GM18499 (cell line): ENCODE measurements around the gene SUV39H1.

Experiments used
- ATAC-seq: cut with Tn5 transposase; IDR thresholded peaks from one replicate; pipeline ENCODE4 v1.9.1; 2021; ENCODE audit warnings: moderate number of reproducible peaks; ENCODE audit not compliant: insufficient read depth, unreplicated experiment

Gene SUV39H1

DNA sequence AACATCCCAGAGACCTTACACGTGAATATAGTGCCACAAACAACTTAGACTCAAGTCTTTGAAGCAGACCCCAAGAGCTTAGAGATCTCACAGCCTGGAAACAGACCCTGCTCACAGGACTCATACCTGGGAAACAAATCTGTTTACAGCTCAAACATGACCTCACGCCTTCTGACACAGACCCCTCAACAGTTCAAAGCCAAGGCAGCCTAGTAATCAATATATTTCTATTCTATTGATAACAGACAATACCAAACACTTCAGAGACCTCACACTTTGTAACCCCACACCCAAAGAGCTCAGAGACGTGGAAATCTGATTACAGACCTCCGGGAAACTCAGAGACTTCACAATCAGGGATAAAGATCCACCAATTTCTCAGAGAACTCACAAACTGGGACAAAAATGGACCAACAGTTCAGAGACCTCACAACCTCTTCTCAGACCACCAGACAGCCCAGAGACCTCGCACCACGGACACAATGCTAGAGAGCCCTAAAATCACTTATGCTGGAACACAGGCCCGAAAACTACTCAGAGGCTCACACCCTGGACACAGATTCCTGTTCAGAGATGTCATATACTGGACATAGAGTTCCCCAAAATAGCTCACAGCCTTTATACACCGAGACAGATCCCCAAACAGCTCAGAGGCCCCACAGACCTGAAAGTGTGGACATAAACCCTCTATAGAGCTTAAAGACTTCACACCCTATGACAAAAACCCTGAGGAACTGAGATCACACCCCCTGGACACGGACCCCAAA, 14.8 kb downstream of the SUV39H1 start:
- ATAC-seq = no peak

DNA sequence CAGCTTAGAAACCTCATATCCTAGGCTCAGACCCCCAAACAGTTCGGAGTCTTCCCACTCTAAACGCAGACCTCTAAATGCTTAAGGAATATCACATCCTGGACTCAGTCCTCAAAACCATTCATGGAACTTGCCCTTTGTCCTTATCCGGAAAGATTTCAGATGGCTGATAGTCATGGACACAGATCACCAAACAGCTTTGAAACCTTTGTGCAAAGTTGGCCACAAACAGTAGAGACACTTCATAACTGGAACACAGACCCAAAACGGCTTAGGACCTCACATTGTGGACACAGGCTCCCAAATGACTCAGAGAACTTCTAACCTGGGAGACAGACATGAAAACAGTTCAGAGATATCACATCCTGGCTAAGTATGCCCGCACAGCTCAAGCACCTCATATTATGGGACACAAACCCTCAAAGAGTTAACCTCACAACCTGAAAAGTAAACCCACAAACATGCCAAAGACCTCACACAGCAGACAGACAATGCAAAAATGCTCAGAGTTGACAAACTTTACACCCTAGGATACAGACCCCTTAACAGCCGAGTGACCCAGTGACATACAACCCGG, 15.5 kb downstream of the SUV39H1 start:
- no peak for ATAC-seq

DNA sequence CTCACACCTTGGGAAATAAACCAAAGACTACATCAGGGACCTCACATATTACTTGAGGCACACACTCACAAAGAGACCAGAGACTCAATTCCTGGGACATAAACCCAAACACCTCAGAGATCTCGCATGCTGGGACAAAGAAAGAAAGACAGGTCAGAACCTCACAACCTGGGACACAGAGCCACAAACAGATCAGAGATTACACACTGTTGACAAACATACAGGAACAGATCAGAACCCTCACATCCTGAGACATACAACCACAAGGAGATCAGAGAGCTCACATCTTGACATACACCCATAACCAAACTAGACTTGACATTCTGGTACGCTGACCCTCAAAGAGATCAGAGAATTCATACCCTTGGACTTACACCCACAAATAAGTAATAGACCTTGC, 17.3 kb downstream of the SUV39H1 start:
- no peak for ATAC-seq

DNA sequence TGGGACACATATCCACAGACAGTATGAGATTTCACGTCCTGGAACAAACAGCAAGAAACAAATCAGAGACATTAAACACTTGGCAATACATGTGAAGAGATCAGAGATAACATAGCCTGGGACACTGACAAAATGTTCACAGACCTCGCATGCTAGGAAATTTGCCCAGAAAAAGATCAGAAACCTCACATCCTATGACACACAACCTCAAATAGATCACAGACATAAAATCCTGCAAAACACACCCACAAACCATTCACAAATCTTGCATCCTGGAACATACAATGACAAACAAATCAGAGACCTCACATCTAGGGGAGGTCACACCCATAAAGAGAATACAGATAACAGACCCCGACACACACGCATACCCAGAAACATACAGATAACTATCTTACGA, 18.0 kb downstream of the SUV39H1 start:
- no peak for ATAC-seq

- ATAC-seq = no peak
These were observed 18.5 kb downstream of the SUV39H1 start for GRCh38 chrX:48715072-48715471.

DNA sequence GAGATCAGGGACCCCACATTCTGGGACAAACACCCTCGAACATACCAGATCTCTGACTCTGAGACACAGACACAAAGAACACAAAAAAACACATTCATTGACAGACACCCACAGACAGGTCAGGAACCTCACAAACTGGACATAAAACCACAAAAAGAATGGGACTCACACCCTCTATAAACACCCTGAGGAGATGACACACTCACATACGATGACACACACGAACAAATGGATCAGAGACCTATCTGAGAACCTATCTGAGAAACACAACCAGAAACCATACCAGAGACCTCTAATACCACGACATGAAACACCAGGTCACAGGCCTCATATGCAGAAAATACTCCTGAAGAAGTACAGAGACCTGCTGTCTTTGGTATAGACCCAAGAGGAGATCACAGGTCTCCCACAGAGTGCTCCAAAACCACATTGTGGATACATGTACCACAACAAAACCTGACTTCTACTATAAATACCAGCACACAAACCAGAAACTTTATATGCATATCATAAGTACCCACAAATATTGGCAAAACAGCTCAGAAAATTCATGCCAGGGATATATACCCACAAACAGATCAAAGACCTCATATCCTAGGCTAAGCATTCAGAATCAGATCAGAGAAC, 19.5 kb downstream of the SUV39H1 start:
- ATAC-seq = no peak

GRCh38 chrX:48719958-48720357, 23.4 kb downstream of the SUV39H1 start:
- ATAC-seq = no peak

DNA sequence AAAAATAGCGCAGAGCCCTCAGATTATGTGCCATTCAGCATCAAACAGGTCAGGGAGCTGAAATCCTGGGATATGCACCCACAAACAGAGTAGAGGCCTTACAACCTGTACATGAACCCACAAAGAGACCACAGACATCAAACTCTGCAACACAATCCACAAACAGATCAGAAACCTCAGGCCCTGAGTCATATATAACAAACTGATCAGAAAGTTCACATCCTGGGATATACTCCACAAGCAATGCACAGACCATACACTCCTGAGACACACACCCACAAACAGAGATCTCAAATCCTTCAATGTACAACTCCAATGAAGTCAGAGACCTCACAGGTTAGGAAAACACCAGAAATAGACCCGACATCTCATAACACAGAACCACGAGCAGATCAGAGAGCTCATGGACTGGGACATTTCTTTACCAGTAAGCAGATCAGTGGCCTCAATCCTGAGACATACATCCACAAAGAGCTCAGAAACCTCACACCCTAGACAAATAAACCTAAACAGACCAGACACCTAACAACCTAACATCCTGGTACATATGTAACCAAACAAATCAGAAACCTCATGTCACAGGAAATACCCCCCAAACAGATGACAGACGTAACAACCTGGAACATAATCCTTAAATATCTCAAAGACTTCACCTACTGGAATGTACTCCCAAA, 24.2 kb downstream of the SUV39H1 start:
- no peak for ATAC-seq

- ATAC-seq = no peak
These were observed 25.4 kb downstream of the SUV39H1 start for GRCh38 chrX:48721916-48722315.

DNA sequence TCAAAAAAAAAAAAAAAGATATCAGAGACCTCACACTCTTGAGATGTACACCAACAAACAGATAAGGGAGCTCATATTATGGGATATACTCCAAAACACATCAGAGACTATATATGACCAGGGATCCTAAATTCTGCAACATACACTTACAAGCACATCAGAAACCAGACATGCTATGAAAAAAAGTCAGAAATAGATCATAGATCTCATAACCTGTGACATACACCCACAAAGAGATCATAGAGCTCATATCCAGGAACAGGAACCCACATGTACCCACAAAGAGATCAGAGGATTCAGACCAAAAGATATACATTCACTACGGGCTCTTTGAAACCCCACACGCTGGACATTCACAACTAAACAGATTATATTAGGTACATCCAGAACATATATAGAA, 30.1 kb downstream of the SUV39H1 start:
- ATAC-seq = no peak

- ATAC-seq = no peak
These were observed 32.1 kb downstream of the SUV39H1 start for GRCh38 chrX:48728653-48729052.

DNA sequence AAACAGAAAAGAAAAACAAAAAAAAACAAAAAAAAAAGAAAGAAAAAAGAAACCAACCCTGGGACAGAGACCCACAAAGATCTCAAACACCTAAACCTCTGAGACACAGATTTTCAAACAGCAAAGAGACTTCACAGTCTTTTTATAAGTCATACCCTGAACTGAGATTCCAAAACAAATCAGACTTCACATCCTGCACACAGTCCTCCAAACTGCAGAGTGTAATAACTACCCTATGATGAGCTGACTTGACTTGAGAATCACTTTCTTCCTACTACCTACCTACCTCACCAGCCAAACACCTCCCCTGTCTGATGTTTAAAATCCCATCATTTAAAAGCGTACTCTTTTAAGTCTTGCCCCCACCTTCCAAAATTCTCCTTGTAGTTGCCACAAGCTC, 39.8 kb downstream of the SUV39H1 start:
- no peak for ATAC-seq

GRCh38 chrX:48736878-48737212, 40.3 kb downstream of the SUV39H1 start:
- no peak for ATAC-seq

DNA sequence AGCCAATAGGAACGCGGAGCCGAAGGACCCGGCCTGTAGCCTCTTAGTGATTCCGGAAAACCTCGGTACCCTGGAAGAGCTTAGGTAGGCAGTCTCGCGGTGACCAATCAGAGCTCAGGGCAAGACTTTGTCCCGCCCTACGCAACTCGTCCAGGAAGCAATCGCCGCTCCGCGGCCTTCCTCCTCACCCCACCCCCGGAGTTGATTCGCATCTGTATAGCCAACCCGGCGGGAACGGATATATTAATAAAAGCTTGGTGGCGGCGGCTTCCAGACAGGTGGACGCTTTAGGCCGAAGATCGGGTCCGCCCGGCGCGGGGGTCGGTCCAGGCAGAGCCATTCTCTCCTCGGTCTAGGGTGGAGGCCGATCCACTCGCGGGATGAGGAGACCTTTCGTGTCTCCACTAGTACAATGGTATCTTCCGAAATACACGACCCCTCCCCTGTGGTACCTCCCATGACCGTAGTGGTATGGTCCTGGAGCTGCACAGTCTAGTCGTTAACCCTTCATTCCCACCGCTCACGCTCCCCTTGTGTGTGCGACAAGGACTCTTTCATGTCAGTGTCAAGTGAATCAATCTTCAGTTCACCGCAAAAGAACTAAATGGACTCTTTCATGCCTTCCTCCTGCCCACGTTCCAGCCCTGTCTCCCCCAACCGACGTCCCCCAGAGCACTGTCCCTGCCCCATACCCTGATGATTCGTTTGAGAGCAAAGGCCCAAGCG, 40.8 kb downstream of the SUV39H1 start:
- ATAC-seq = peak; percentile 76

- ATAC-seq = no peak
These were observed 41.4 kb downstream of the SUV39H1 start for GRCh38 chrX:48737940-48738339.

DNA sequence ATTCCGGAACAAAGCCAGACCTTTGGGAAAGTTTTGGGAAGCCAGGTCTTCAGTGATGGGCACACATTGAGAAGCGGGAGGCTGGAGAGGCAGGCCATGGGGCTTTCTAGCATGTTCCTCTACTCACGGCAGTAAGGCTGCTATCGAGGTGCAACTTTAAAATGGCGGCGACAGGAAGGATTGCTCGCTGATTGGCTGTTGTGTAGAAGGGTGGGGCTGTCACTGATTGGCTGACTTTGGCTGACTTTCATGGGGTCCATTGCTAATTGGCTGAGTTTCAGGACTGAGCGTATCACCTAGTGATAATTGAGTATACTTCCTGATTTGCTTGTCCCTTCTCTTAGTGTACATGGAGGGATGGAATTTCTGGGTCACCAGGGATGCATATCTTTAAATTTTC, 45.3 kb downstream of the SUV39H1 start:
- ATAC-seq = no peak

- no peak for ATAC-seq
These were observed 48.7 kb downstream of the SUV39H1 start for GRCh38 chrX:48745222-48745621.

- ATAC-seq = no peak
These were observed 51.0 kb downstream of the SUV39H1 start for GRCh38 chrX:48747415-48748016.

DNA sequence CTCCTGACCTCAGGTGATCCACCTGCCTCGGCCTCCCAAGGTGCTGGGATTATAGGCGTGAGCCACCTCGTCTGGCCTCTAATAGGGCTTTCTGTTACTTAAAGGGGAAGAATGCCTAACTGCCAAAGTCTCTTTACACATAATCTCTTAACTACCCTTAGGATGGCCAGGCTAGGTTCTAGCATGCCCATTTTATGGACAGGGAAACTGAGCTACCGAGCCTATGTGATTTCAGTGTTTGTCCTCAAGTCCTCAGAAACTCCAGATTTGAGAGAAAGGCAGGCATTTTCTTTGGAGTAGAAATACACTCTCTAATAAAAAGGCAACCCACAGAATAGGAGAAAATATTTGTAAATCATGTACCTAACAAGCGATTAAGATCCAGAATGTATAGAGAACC, 52.6 kb downstream of the SUV39H1 start:
- ATAC-seq = no peak

GRCh38 chrX:48751343-48751742, 54.8 kb downstream of the SUV39H1 start:
- ATAC-seq = no peak
